ENCODE measurements around the gene ARHGEF4.

DNA sequence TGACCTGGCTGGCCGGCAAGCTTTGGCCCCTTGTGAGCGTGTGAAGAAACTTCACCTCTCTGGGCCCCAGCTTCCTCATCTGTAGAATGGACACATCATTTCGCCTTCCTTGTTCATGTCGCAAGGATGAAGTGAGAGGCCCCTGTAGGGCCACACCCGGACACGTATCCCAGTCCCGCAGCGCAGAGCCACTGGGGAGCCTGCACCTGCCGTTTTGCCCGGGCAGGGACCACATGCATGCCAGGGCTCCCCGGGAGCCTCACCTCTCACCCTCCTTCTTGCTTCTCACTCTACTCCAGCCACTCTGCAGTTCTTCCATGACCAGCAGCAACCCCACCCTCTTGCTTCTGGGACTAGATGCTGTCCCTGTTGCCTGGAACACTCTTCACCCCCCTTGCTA lies 179.1 kb downstream of the ARHGEF4 start:
- TF ChIP-seq, protein P1, sequence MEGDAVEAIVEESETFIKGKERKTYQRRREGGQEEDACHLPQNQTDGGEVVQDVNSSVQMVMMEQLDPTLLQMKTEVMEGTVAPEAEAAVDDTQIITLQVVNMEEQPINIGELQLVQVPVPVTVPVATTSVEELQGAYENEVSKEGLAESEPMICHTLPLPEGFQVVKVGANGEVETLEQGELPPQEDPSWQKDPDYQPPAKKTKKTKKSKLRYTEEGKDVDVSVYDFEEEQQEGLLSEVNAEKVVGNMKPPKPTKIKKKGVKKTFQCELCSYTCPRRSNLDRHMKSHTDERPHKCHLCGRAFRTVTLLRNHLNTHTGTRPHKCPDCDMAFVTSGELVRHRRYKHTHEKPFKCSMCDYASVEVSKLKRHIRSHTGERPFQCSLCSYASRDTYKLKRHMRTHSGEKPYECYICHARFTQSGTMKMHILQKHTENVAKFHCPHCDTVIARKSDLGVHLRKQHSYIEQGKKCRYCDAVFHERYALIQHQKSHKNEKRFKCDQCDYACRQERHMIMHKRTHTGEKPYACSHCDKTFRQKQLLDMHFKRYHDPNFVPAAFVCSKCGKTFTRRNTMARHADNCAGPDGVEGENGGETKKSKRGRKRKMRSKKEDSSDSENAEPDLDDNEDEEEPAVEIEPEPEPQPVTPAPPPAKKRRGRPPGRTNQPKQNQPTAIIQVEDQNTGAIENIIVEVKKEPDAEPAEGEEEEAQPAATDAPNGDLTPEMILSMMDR (IDR thresholded peaks at IDR 0.05 in 8 of 11, conservative IDR thresholded peaks at IDR 0.05 in 3 of 11) = no peak
- TF ChIP-seq POLR2A (IDR thresholded peaks at IDR 0.05) = no peak

All from spleen (tissue), 7 donors.